NCI-H524 (cell line): Measurements from ENCODE around the gene TRPC4.
"Not testable (repeated sequence)": the region's sequence is repeated elsewhere in the genome, so short reads cannot be mapped to it uniquely, and the experiment has no call there.

ENCODE experiments used
- DNase-seq, 2 experiments: peaks; one replicate each; lab custom pipeline; 2025; lab: John Stamatoyannopoulos, UW

TRPC4 gene

GRCh38 chr13:37601648-37602440 is 267.7 kb downstream of the TRPC4 start:
- no peak for DNase-seq

- DNase-seq = no peak
Measured at GRCh38 chr13:37599519-37599918, 270.1 kb downstream of the TRPC4 start.

GRCh38 chr13:37598597-37598996 is 271.0 kb downstream of the TRPC4 start, which contains the start of gene POSTN:
POSTN (minus strand) TSS chr13:37598768; CDS start chr13:37598726, 42 bp downstream.
- no peak for DNase-seq

- no peak for DNase-seq
Measured at GRCh38 chr13:37597477-37598025, 272.0 kb downstream of the TRPC4 start.

GRCh38 chr13:37596805-37597204 is 272.8 kb downstream of the TRPC4 start:
- DNase-seq = no peak

- DNase-seq = no peak
Measured at GRCh38 chr13:37595162-37595561, 274.4 kb downstream of the TRPC4 start.

GRCh38 chr13:37594550-37594949 is 275.0 kb downstream of the TRPC4 start:
- no peak for DNase-seq

GRCh38 chr13:37589381-37589780 is 280.2 kb downstream of the TRPC4 start:
- not testable (repeated sequence) for DNase-seq

- DNase-seq = no peak
Measured at GRCh38 chr13:37587236-37587635, 282.3 kb downstream of the TRPC4 start.
